GM19025 (cell line): ENCODE data around the gene PPTC7.
"Not testable (repeated sequence)": the region's sequence is repeated elsewhere in the genome, so short reads cannot be mapped to it uniquely, and the experiment has no call there.

Experiments
- ATAC-seq: cut with Tn5 transposase; IDR thresholded peaks from one replicate; pipeline ENCODE4 v1.9.1; 2021; ENCODE audit warnings: mild to moderate bottlenecking, low read depth, moderate library complexity; ENCODE audit not compliant: unreplicated experiment

The PPTC7 gene

DNA sequence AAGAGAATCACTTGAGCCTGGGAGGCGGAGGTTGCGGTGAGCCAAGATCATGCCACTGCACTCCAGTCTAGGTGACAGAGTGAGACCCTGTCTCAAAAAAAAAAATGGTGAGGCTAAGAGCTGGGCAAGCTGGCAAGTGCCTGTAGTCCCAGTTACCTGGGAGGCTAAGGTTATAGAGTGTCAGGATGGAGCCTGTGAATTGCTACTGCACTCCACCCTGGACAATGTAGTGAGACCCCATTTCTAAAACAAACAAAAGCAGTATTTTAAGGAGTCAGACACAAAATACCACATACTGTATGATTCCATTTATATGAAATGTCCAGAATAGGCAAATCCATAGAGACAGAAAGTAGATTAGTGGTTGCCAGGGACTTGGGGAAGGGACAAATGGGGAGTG, 4.0 kb upstream of the PPTC7 start:
- not testable (repeated sequence) for ATAC-seq

DNA sequence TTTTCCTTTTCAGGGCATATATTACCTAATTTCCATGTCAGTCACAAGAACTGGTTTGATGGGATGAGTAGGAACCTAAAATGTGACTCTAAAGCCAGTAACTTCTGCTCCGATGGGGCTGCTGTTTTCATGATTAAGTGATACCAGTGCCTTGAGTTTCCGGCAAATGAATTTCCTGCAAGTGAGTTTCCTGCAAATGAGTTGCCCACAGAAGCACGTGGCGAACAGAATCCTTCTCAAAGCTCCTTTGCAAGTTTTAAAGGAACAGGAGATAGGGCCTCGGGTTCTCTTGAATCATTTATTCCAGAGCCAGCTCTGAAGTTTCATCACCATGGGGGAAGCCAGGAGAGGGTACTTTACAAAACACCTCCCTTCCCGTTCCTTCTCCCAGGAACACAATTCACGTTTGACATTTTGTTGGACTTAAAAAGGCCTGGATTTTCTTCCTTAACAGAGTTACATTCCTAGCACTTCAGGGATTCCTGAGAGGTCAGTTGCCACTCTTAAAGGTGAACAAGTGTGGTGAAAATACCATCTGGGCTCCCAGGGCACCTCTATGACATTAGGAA, 2.2 kb upstream of the PPTC7 start:
- ATAC-seq: no peak

- ATAC-seq: peak; percentile 47
Measured at GRCh38 chr12:110582276-110583136, 612 bp downstream of the PPTC7 start.

GRCh38 chr12:110581931-110582275, 1.2 kb downstream of the PPTC7 start:
- ATAC-seq: no peak

GRCh38 chr12:110579535-110580253, 3.4 kb downstream of the PPTC7 start:
- ATAC-seq: no peak

GRCh38 chr12:110578694-110579534, 4.2 kb downstream of the PPTC7 start:
- no peak for ATAC-seq

DNA sequence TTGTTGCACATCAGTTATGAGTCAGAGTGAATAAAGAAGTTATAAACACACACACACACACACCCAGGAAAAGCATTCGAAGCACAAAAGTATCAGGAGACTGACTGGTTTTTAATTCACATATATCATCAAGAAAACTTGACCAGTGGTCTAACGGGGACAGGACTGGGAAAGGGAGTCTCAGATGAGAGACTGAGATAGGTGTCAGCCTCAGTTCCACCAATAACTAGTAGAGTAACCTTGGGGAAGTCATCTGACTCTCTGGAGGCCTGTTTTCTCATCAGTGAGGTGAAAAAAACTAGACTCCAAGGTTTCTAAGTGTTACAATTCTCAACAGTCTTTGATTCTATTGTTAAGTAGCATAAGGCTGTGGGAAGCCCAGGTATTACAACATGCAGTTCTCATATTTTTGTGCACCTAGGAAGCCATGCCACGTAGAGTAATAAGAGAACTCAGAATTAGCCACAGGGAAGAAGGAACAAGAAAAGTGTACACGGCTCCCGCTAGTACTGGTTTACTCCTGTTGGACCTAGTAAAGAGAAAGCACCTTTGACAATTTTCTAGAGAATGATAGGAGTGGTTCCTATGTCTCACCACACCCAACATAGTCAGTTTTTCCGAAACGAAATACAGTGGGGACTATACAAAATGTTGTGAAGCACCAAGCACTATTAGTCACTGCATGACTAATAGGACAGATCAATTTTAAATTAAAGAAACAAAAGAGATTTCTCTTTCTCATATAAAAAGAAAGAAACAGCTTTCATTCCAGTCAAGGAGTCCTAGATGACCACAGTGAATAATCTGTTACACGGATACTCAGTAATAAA, 5.0 kb downstream of the PPTC7 start:
- ATAC-seq: no peak

GRCh38 chr12:110576504-110576903, 6.6 kb downstream of the PPTC7 start:
- ATAC-seq: no peak

DNA sequence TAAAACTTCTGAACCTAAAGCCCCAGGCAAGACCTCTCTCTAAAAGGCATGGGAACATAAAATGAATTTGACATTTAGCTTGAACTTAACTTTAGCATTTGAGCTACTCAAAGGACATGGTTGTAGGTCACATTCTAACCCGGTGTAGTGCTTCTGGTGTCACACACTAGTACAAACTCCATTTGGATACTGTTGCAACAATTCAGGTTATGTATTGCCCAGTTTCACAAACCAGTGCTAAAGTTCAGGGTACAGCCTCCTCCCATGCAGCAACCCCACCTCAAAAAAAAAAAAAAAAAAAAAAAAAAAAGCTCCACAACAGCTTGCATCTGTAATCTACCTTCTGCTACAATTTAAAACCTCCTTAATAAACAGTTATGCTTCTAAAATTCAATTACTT, 7.8 kb downstream of the PPTC7 start:
- no peak for ATAC-seq

- not testable (repeated sequence) for ATAC-seq
Measured at GRCh38 chr12:110574717-110575230, 8.3 kb downstream of the PPTC7 start.

DNA sequence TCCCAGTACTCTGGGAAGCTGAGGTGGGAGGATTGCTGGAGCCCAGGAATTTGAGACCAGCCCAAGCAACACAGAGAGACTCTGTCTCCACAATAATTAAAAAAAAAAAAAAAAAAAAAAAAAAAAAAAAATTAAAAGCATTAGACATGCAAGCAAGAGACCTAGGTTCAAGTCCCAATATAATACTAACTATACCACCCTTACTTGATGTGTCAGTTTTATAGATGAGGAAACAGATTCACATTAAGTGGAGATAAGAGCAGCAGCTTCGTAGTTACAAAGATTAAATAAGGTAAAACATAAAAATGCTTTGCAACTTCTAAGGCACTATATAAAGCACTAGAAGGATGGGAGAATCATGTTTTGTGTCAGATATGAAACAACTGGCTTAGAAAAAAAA, 9.1 kb downstream of the PPTC7 start:
- ATAC-seq: no peak

GRCh38 chr12:110570798-110571197, 12.3 kb downstream of the PPTC7 start:
- ATAC-seq: not testable (repeated sequence)

DNA sequence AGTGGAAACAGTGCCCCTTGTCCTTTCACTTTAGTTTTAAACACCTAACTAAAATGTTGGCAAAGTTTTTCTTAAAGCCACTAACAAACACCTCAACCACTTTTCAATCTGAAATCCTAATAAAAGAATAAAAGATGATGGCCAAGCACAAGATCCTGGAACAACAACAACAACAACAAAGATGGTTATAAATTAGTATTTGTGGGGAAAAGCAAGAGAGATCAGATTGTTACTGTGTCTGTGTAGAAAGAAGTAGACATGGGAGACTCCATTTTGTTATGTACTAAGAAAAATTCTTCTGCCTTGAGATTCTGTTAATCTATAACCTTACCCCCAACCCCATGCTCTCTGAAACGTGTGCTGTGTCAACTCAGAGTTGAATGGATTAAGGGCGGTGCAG, 13.3 kb downstream of the PPTC7 start:
- ATAC-seq: not testable (repeated sequence)

GRCh38 chr12:110568752-110569151, 14.4 kb downstream of the PPTC7 start:
- ATAC-seq: no peak

- no peak for ATAC-seq
Measured at GRCh38 chr12:110566993-110567392, 16.1 kb downstream of the PPTC7 start.

DNA sequence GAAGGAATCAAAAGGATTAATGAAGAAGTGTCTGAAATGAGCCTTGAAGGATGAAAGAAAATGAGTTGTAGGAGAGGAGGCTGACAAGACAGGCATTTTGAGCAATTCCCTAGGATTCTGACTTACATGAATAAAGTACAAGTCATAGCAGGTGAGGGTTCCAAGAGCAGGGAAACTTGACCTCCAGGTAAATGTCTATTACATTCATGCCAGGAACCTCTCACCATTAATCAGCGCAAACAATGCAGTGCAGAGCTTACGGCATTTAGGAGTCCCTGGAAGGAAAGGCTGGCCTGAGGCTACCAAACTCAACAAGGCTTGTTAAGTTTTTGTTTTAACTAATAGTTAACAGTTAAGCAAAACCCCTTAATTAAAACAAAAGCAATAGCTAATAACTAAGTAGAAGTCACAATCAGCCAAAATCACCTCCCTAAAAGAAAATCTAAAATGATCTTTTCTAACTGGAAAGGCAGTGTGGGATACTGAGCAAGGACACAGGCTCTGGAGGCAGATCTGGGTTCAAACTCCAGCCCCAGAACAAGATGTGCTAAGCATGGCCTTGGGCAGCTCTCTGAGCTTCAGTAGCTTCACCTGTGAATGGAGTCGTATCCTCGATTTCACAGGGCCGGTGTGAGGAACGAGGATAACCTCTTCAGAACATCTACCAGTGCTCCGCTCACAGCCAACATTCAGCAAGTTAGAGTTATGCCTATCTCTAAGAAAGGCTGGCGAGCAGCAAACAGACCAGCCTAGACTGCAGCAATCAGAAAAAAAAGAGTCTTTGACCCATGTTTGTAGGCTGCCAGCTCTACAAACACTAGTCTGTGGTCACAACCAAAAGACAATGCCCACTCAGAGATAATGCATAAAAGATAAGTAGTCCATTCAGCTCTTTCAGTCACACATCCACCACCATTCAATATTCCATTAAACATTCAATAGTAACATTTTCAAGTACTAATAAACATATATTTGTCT, 16.9 kb downstream of the PPTC7 start:
- no peak for ATAC-seq

- ATAC-seq: no peak
Measured at GRCh38 chr12:110564471-110564991, 18.6 kb downstream of the PPTC7 start.
